Prostate gland (tissue), 2 donors: Measurements from ENCODE around the gene RANGAP1. TPM values are rescaled to one million over a fixed set of nuclear protein-coding genes. Genes with fewer than 3 reads are reported as not detected.

Experiments
- DNase-seq: peaks from one replicate; pipeline ENCODE4 v3.0.0-alpha.2; 2019; ENCODE audit warnings: low spot score
- H3K27ac ChIP-seq, 2 donors: fragments of 200-600 bp; sonication (generic); 2 replicates each; pipeline ENCODE4 v1.5.1; 2017 to 2019
- H3K27me3 ChIP-seq: fragments of 200-600 bp; sonication (generic); replicated peaks from 2 replicates; pipeline ENCODE4 v1.5.1; 2019; ENCODE audit not compliant: insufficient read depth
- H3K36me3 ChIP-seq, 2 donors: fragments of 200-600 bp; sonication (generic); 1 replicate in 1 of 2; 2 replicates in 1 of 2; pipeline versions ENCODE4 v1.5.1 to v1.8.1; 2017 to 2019
- H3K4me1 ChIP-seq: fragments of 200-600 bp; sonication (generic); replicated peaks from 2 replicates; pipeline ENCODE4 v1.5.1; 2019
- H3K4me3 ChIP-seq, 2 donors: fragments of 200-600 bp; sonication (generic); 2 replicates each; pipeline ENCODE4 v1.5.1; 2017 to 2019
- H3K9me3 ChIP-seq: fragments of 200-600 bp; sonication (generic); 2 replicates; pipeline ENCODE4 v1.5.1; 2017
- CTCF ChIP-seq, 4 experiments: fragments of 200-600 bp in 2 of 4; fragments of 450-650 bp in 2 of 4; sonication (generic) in 2 of 4; IDR thresholded peaks; 1 replicate in 3 of 4; 2 replicates in 1 of 4; pipeline ENCODE4 v1.5.1; 2016 to 2019; ENCODE audit warnings: antibody characterized with exemption in 4 of 4, mild to moderate bottlenecking in 2 of 4, moderate library complexity in 2 of 4
- POLR2A ChIP-seq: fragments of 450-650 bp; IDR thresholded peaks from one replicate; pipeline ENCODE4 v1.6.1; 2016; ENCODE audit warnings: antibody characterized with exemption, mild to moderate bottlenecking
- POLR2AphosphoS5 ChIP-seq: sonication (generic); formaldehyde crosslinking; IDR thresholded peaks from one replicate; pipeline ENCODE4 v1.6.1; 2017; ENCODE audit warnings: antibody characterized with exemption
- WGBS: methylation state at CpG from one replicate; pipeline ENCODE4 v1.1.5; 2018; 5-methylcytosine and 5-hydroxymethylcytosine counted together
- intact Hi-C: fragments of 100-400 bp; cut with DNase I; formaldehyde crosslinking; loops from one replicate; pipeline ENCODE4 v1.14.2; 2022
- total RNA-seq, 2 donors: library from RNA; depleted of rRNA; stranded (reverse); fragments of >200 nt; gene quantifications; one replicate each; pipeline ENCODE4 v1.1.0, GENCODE V29; 2016

The RANGAP1 gene
- total RNA-seq, 2 donors from 2014 or later = 47.8 to 127 TPM

- H3K36me3 ChIP-seq = peaks cover 8 to 11% of the 10 kb centered on the region in 2 donors
- no peak for TF ChIP-seq POLR2A
- no peak for TF ChIP-seq POLR2AphosphoS5
- no peak for TF ChIP-seq CTCF (IDR thresholded peaks at IDR 0.05)
- H3K27me3 ChIP-seq = no peaks in the 10 kb centered on the region
- no peak overlapping the region for H3K4me3 ChIP-seq
- H3K27ac ChIP-seq = no peak overlapping the region
- no peaks in the 10 kb centered on the region for H3K9me3 ChIP-seq
- peaks cover 8% of the 10 kb centered on the region for H3K4me1 ChIP-seq
- DNase-seq = no peak
- 96% methylated on average over 7 of the region's 7 CpGs for WGBS
- intact Hi-C loops = no loop called here
Observed at GRCh38 chr22:41254230-41254629, 31.8 kb downstream of the RANGAP1 start.

- 92% methylated on average over 8 of the region's 8 CpGs for WGBS
- Histone ChIP-seq H3K27me3 (no peaks in the 10 kb centered on the region), H3K4me1 (peaks cover 8% of the 10 kb centered on the region), H3K27ac (no peak overlapping the region), H3K9me3 (no peaks in the 10 kb centered on the region), H3K4me3 (no peak overlapping the region), H3K36me3 (peaks cover 12 to 15% of the 10 kb centered on the region in 2 donors)
- intact Hi-C loops = no loop called here
- TF ChIP-seq POLR2AphosphoS5 (no peak), CTCF (IDR thresholded peaks at IDR 0.05) (no peak), POLR2A (no peak)
- no peak for DNase-seq
Observed at GRCh38 chr22:41252365-41252764, 33.6 kb downstream of the RANGAP1 start.

- H3K36me3 ChIP-seq = peaks cover 15% of the 10 kb centered on the region in 2 donors
- H3K9me3 ChIP-seq = no peaks in the 10 kb centered on the region
- H3K27me3 ChIP-seq = no peaks in the 10 kb centered on the region
- no peaks in the 10 kb centered on the region for H3K4me1 ChIP-seq
- TF ChIP-seq CTCF (IDR thresholded peaks at IDR 0.05) (no peak), POLR2AphosphoS5 (no peak), POLR2A (no peak)
- H3K4me3 ChIP-seq = no peak overlapping the region
- H3K27ac ChIP-seq = no peak overlapping the region
- 93% methylated on average over 12 of the region's 12 CpGs for WGBS
- DNase-seq = no peak
- intact Hi-C loops = no loop called here
Observed at GRCh38 chr22:41250127-41250526, 35.9 kb downstream of the RANGAP1 start.

GRCh38 chr22:41249442-41249841 is 36.5 kb downstream of the RANGAP1 start:
- Histone ChIP-seq H3K4me1 (no peaks in the 10 kb centered on the region), H3K27me3 (no peaks in the 10 kb centered on the region), H3K9me3 (no peaks in the 10 kb centered on the region), H3K4me3 (no peak overlapping the region), H3K36me3 (peaks cover 15% of the 10 kb centered on the region in 2 donors), H3K27ac (no peak overlapping the region)
- intact Hi-C loops = no loop called here
- 91% methylated on average over 14 of the region's 14 CpGs for WGBS
- no peak for DNase-seq
- TF ChIP-seq POLR2A (no peak), CTCF (IDR thresholded peaks at IDR 0.05) (no peak), POLR2AphosphoS5 (no peak)

GRCh38 chr22:41248758-41249157 is 37.2 kb downstream of the RANGAP1 start:
- Histone ChIP-seq H3K4me1 (no peaks in the 10 kb centered on the region), H3K9me3 (no peaks in the 10 kb centered on the region), H3K27me3 (no peaks in the 10 kb centered on the region), H3K27ac (no peak overlapping the region), H3K4me3 (no peak overlapping the region), H3K36me3 (peaks cover 15% of the 10 kb centered on the region in 2 donors)
- intact Hi-C loops = no loop called here
- 94% methylated on average over 5 of the region's 10 CpGs for WGBS
- DNase-seq = no peak
- TF ChIP-seq POLR2A (no peak), CTCF (IDR thresholded peaks at IDR 0.05) (no peak), POLR2AphosphoS5 (no peak)
